ENCODE data around the gene CES4A.

DNA sequence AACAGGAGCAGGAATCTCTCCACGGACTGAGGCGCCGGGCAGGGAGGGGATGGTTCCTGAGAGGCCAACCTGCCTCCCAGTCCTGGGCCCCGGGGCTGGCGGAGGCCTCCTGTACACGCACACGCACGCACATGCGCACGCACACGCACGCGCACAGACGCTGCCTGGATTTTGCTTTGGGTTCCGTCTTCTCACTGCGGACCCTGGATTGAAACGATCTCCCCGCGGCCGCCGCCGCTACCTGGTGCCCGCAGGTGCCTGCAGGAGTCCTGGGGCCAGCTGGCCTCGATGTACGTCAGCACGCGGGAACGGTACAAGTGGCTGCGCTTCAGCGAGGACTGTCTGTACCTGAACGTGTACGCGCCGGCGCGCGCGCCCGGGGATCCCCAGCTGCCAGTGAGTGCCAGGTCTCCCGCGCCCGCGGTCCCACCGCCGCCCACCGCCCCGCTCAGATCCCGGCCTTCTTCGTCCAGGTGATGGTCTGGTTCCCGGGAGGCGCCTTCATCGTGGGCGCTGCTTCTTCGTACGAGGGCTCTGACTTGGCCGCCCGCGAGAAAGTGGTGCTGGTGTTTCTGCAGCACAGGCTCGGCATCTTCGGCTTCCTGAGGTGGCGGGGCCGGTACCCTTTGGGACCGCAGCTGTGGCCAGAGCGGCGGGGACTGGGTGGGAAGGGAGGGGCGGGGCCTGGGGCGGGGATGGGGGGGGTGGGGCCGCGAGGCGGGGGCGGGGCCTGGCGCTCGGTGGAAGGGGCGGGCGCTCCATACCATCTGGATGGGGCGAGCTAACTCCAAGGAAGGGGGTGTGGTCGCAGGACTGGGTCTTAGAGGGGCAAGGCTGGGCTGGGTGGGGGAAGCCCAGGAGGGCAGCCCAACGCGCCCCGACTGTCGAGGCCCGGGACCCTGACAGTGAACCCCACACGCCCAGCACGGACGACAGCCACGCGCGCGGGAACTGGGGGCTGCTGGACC lies 12.3 kb downstream of the CES4A start:
- TF ChIP-seq, protein P1, sequence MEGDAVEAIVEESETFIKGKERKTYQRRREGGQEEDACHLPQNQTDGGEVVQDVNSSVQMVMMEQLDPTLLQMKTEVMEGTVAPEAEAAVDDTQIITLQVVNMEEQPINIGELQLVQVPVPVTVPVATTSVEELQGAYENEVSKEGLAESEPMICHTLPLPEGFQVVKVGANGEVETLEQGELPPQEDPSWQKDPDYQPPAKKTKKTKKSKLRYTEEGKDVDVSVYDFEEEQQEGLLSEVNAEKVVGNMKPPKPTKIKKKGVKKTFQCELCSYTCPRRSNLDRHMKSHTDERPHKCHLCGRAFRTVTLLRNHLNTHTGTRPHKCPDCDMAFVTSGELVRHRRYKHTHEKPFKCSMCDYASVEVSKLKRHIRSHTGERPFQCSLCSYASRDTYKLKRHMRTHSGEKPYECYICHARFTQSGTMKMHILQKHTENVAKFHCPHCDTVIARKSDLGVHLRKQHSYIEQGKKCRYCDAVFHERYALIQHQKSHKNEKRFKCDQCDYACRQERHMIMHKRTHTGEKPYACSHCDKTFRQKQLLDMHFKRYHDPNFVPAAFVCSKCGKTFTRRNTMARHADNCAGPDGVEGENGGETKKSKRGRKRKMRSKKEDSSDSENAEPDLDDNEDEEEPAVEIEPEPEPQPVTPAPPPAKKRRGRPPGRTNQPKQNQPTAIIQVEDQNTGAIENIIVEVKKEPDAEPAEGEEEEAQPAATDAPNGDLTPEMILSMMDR (IDR thresholded peaks at IDR 0.05), result no peak
- TF ChIP-seq POLR2A (IDR thresholded peaks at IDR 0.05), result peak in 1 of 2 donors; percentile 48

All from tibial nerve (tissue), 3 donors.